HG02763 (cell line): ENCODE data around the gene EDEM3.
"Not testable (repeated sequence)": the region's sequence is repeated elsewhere in the genome, so short reads cannot be mapped to it uniquely, and the experiment has no call there.

ENCODE experiments used
- ATAC-seq: cut with Tn5 transposase; IDR thresholded peaks from one replicate; pipeline ENCODE4 v1.9.1; 2021; ENCODE audit warnings: mild to moderate bottlenecking, moderate library complexity; ENCODE audit not compliant: unreplicated experiment

Gene EDEM3

DNA sequence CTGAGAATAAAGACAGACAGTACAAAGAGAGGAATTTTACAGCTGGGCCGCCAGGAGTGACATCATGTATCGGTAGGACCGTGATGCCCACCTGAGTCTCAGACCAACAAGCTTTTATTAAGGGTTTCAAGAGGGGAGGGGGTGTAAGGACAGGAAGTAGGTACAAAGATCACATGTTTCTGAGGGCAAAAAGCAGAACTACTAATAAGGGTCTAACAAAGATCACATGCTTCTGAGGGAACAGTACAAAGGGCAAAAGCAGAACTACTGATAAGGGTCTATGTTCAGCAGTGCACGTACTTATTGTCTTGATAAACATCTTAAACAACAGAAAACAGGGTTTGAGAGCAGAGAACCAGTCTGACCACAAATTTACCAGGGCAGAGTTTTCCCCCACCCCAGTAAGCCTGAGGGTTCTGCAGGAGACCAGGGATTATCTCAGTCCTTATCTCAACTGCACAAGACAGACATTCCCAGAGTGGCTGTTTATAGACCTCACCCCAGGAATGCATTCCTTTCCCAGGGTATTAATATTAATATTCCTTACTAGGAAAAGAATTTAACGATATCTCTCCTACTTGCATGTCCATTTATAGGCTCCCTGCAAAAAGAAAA, 73.9 kb downstream of the EDEM3 start:
- not testable (repeated sequence) for ATAC-seq

DNA sequence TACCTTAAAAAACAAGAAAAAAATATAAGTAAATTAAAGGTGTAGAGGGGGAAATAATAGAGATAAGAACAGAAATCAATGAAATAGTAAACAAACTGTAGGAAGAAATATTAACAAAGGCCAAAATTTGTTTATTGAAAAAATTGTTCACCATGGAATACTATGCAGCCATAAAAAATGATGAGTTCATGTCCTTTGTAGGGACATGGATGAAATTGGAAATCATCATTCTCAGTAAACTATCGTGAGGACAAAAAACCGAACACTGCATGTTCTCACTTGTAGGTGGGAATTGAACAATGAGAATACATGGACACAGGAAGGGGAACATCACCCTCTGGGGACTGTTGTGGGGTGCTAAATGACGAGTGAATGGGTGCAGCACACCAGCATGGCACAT, 75.2 kb downstream of the EDEM3 start:
- ATAC-seq = not testable (repeated sequence)

DNA sequence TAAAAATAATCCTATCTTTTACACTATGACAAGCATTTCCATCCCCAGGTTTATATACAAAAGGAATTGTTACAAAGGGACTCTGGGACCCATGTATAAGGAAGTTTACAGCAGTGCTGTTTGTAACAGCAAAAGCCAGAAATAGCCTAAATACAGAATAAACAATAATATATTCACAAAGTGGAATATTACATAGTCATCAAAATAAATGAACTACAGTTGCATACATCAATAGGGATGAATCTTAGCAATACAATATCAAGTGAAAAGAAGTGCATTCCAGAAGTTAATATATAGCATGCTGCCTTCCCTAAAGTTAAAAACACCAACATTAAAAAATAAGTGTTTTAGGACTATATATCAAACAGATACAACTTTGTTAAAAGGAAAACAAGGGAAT, 77.3 kb downstream of the EDEM3 start:
- ATAC-seq = no peak

DNA sequence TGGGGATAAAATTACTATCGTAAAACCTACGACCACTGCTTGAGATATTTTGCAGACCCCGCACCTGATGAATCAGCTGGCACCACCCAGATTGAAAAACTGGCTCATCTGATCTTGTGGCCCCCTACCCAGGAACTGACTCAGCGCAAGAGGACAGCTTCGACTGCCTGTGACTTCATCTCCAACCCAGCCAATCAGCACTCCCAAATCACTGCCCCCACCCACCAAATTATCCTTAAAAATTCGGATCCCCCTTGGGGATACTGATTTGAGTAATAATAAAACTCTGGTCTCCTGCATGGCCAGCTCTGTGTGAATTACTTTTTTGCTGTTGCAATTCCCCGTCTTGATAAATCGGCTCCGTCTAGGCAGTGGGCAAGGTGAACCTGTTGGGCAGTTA, 81.4 kb downstream of the EDEM3 start:
- no peak for ATAC-seq

DNA sequence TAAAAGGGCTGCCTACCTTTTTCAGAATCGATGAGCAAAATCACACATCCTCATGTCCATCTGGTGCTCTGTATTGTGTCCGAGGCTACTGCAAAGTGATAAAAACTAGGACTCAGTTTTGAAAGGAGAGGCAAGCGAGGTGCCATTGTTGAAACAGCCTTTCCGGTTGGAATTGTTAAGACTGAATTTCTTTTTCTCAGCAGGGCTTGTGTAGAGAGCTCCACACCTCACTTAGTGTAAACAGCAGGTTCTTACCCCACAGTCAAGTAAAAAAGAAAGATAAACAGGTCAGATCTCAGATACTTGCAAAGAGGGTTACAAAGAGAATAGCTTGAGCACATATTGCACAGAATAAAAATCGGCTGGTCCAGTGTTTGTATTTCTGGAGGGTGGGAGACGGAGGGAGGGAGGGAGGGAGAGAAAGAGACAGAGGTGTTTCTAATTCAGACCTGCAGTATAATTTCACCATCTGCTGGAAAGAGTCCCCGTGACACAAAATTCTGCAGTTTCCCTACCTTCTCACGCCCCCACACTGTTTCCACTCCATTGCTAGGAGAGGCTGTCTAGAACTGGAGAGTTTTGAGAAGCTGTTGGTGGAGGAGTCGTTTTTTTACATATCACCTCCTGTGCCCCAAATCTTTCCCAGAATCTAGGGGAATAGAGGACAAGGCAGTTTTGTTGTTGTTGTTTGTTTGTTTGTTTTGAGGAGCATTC, 82.5 kb downstream of the EDEM3 start:
- ATAC-seq = no peak

DNA sequence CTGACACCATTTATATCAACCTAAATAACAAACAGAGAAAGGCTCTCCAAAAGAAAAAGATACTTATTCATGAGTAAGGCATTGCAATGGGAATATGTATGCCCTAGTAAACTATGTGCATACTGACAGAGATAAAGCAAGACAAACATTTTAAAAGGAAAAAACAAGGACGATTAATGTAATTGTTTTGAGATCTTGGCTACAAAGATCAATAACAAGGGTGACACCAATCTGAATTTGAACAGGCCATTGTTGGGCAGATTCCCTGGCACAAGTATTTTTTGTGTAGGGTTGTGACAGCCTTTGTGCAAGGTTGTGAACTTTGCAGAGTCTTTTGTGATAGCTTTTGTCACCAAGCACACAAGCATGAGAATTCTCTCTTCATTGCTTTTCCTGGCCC, 85.3 kb downstream of the EDEM3 start:
- no peak for ATAC-seq

DNA sequence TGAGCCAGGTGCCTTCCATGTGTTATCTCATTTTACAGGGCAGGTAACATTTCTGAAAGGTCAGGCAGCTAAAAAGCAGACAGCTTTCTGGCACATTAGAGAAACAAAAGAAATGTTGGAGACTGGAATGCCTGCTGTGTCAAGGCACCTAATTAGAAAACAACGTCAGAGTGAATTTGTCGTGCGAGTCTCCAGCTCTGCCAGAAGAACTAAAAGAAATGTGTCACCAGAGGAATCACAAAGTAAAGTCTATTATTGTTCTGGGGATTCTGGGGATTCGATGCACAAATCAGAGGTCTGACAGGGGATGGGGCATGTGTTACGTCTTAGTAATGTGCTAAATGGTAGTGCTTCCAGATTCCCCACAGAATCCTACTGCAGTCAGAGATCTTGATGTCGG, 89.3 kb downstream of the EDEM3 start:
- no peak for ATAC-seq

DNA sequence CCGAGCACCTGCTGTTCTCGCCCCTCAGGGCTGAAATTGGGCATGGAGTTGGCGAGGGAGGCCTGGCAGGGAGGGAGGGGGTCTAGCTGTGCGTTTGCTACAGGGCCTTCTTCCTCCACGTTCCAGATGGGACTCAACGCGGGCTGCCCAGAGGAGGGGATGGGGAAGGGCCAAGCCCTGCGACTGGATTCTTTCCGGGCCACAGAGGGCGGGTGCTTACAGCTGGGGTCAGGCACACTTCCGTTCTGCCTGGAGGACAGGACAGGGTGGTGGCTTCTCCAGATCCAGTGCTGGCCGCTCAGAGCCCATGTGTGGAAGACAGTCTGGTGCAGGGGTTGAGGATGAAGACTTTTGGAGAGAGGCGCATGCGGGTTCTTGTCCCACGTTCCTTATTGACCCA, 90.0 kb downstream of the EDEM3 start:
- ATAC-seq = no peak

DNA sequence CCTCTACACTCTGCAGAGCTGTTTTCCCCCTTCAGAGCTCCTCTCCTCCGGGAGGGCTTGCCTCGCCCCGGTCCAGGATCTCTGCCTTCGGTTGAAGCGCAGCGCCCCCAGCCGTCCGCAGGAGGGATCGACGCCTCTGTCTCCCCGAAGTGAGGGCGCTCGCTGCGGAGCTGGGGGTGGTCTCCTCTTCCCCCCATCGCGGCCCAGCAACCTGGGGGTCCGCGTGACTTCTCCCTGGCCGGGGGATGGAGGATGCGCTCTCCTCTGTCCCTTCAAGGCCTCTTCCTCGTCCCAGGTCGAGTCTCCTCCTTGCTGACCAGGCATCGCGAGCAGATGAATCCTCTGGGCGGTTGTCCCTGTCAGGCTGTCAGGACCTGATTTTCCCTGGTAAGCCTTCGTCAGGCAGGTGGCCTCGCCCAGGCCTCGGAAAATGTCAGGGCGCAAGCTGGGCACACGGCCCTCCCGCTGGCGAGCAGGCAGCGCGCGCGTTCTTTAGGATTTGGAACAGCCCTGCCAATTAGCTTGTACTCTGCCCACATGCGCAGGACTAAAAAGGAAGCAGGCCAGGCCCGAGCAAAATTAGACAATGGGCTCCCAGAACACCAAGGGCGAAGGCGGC, 90.5 kb downstream of the EDEM3 start:
- no peak for ATAC-seq

DNA sequence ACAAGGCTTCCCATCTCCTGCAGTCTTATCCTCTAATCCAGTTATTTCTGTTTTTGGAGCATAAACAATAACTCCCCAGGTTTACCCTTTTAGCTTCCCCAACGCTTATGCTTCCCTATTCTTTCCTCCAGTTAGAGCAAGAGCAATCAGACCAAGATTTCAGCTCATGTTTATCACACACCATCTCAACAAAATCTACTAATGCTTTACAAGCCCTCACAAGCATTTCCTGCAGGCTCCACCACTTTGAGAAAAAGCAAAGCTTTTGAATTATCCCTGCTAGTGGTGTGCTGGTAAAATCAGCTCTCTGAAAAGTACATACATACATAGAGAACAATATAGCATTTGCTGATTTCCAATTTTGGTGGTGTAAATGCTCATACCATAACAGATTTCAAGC, 92.9 kb downstream of the EDEM3 start:
- no peak for ATAC-seq

DNA sequence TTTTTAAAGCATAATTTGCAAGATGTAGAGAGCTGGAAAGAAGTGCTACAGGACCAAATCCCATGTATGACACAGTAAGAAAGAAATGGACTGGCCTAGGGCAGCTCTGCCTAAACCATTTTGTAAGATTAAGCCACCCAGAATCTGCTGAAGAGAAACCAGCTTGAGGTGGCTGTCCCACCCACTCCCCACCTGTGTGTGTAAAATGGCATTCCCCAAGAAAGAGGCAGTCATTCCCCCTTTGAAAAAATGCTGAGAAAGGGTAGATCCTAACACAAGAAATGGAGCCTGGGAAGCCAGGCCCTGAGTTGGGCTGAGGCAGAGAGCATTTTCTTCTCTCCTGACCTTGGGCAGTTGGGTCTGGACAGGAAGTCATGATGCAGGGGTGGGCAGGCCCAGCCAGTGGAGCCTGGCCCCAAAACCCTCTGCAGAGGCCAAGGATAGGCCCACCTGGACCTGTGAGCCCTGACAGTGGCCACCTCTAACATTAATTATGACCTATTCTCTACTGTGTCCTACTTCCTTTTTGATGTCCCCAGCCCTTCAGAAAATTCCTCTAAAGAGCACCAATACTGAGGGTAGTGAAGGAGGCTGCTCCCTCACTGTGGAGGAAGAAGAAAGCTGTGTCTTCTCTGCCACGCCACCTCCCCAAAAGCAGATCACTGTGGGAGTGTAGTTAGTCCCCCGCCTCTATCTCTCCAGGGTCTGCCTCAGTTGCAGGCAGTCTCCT, 94.0 kb downstream of the EDEM3 start:
- no peak for ATAC-seq

DNA sequence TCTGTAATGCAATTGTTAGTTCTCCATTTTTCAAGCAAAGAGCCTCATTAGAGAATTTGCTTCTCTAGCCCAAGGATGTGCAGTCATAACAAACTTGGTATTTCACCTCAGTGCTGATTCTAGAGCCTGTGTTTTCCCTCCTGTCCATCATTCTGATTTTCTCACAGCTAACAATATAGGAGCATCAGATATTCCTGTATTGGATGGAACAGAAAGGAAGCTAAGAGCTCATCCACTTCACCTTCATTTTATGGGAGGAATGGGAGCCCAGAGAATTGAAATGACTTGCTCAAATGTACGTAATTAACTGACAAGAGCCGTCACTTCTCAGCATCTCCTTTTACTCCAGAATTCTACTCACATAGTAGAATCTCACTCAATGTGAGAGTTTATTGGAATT, 96.6 kb downstream of the EDEM3 start:
- no peak for ATAC-seq

DNA sequence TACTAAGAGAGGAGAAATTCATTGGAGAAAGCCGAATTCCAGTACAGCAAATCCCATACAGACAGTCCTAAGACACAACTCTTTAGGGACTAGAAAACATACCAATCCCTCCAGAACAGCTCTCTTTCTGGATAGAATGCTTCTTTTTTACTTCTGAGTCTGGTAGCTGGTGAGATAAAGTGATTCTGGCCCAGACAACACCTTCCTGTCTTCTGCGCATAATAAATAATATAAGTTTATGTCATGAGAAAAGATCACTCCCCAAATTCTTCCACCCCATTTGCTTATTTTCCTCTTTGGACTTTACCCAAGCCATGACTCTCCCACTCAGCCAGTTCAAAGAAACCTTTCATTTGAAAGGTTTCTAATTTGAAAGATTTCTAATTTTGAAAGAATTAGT, 98.4 kb downstream of the EDEM3 start:
- ATAC-seq = no peak

DNA sequence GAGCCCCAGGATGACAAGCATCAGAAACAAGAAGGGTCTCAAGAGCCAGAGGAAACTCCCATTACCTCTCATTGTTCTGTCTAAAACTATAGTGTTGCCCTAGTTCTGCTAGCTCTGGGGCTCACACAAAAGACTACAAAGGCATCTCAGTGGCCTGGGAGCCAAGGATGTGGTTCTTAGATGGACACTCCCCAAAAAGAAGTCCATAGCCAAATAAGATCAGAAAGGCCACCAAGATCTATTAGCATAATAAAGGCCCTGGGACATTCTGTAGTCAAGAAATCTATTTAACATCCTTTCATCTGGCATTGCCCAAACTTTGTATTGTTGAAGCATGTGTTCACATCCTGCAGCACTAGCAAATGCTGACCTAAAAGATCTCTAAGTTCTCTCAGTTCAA, 99.5 kb downstream of the EDEM3 start:
- no peak for ATAC-seq

DNA sequence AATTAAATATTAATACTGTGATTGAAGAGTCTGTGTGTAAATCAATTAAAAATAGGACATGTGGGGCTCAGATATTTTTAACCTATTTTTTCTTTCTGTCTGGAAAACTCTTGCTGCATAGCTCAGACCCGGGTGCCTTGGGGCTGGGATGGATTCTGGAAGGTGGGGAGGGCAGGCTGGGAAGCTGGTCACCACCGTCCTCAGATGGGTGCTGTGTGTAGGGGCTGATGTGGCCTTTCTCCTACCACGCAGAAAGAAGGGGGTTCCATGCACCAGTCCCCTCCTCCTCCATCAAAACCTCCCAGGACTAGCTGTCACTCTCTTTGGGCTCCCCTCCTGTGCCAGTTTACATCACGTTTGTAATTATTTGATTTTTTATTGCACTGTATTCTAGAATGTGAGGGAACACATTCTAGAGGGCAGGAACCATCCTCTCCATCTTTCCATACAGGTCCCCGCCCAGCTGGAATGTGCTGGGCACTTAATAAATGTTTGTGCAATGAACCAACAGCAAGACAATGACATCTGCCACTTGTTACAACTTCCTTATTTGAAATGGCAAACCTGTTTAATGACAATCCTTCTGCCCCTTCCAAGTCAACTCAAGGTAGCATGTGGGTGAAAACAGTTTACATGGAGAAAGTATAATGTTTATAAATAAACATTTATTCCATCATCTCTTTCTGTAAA, 104.3 kb downstream of the EDEM3 start:
- no peak for ATAC-seq

DNA sequence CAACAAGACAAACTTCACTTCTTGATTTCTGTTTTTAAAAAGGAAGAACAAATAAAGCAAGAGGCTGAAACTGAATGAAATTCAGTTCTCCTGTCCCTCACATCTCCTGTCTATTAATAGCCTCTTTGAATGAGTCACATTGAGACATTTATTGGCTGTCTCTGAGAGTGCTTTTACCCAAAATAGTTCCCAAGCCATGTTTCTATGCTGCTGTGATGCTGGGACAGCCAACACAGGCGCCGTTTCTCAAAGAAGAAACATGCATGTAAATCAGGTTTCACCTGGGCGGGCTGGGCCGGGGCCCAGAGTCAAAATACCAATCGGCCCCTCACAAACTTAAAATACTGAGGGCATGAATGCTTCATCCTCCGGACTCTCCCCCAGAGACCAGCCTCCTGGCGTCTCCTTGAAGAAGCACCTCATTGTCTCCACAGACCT, 105.2 kb downstream of the EDEM3 start:
- peak; percentile 85 for ATAC-seq

DNA sequence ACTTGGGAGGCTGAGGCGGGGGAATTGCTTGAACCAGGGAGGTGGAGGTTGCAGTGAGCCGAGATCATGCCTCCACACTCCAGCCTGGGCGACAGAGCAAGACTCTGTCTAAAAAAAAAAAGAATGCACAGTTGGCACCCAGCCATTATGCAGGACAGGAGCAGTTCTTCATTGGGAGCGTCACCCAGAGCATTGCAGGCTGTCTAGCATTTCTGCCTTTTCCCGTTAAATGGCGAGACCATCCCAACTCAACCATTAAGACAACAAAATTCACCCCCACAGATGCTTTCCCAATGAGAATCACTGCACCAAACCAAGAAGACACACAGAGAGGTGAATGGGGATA, 105.8 kb downstream of the EDEM3 start:
- no peak for ATAC-seq

DNA sequence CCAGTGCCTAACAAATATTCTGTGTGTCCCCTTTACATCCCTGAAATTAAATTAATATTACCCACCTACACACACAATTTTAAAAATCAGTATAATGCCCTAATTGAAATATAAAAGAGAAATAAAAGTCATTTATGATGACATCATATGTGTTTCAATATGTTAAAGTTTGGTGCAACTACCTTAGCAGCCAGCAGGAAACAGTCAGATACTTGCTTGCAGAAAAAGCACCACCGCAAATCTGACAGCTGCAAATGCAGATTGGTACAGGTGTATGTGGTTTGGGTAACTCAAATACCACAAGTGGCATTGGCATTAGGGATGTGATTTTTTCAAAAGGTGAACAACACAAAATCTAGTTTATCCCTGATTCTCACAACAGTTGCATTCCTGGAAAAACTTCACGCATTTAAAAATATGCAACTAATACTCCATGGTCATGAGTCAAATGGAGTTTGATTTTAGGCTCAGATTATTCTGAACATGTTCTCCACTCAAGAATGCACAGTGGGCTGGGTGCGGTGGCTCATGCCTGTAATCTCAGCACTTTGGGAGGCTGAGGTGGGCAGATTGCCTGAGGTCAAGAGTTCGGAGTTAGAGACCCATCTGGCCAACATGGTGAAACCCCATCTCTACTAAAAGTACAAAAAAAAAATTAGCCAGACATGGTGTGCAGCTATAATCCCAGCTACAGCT, 106.3 kb downstream of the EDEM3 start:
- no peak for ATAC-seq

DNA sequence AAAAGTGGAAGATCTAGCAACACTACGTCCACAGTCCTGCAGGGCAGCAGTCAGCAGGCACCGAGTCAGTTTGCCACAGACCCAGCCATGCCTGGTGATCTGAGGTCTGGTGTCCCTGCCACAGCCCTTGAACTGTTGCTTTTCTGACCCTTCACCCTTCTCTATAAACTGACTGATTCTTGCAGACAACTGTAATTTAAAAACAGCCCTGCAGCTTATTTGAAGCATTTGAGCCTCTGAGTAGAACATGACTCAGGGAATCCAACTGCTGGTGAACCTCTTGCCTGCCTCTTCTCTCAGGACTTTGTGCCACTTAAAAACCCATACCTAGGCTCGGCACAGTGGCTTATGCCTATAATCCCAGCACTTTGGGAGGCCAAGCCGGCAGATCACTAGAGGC, 107.2 kb downstream of the EDEM3 start:
- ATAC-seq = no peak

DNA sequence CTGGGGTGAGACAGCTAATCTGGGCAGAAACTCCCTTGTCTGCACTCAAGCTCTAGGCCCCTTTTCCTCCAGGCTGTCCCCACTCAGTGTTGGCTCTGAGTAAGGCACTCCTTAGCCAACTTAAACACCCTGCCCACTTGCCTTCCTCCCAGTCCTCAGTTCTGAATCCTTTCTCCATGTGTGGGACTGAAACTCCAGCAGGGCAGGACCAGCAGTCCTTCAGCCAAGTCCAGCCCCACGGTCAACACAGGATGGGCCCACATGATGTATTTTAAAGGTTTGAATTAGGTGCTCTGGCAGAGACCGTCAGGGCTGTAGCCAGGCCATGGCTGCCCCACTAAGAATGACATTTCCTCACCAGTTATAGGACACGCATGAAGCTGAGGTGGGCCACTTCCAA, 107.8 kb downstream of the EDEM3 start:
- ATAC-seq = no peak
